Right atrium auricular region (tissue), 2 donors: ENCODE results near the gene ZFYVE28. TPM values are rescaled to one million over a fixed set of nuclear protein-coding genes. Genes with fewer than 3 reads are reported as not detected.

Experiments
- DNase-seq: peaks from one replicate; pipeline ENCODE4 v3.0.0-alpha.2; 2019; ENCODE audit warnings: low spot score
- H3K27ac ChIP-seq, 2 donors: fragments of 200-600 bp; sonication (generic); 1 replicate in 1 of 2; 2 replicates in 1 of 2; pipeline ENCODE4 v1.5.1; 2016 to 2019
- H3K27me3 ChIP-seq, 2 donors: fragments of 200-600 bp; sonication (generic); one replicate each; pipeline versions ENCODE4 v1.5.1 to v1.6.0; 2017 to 2019
- H3K36me3 ChIP-seq: fragments of 200-600 bp; sonication (generic); one replicate; pipeline ENCODE4 v1.5.1; 2016
- H3K4me1 ChIP-seq, 2 donors: fragments of 200-600 bp; sonication (generic); one replicate each; pipeline versions ENCODE4 v1.5.1 to v1.6.0; 2017 to 2019
- H3K4me3 ChIP-seq, 2 donors: fragments of 200-600 bp; sonication (generic); 1 replicate in 1 of 2; 2 replicates in 1 of 2; pipeline ENCODE4 v1.5.1; 2017 to 2019; ENCODE audit warnings: mild to moderate bottlenecking in 1 of 2, moderate library complexity in 1 of 2
- H3K9me3 ChIP-seq, 2 donors: fragments of 200-600 bp; sonication (generic); one replicate each; pipeline ENCODE4 v1.5.1; 2019
- CTCF ChIP-seq, 2 donors: fragments of 200-600 bp; sonication (generic); IDR thresholded peaks; one replicate each; pipeline ENCODE4 v1.5.1; 2019; ENCODE audit warnings: antibody characterized with exemption in 2 of 2
- total RNA-seq, 2 donors: library from RNA; depleted of rRNA; stranded (reverse); fragments of >200 nt; gene quantifications; one replicate each; pipeline ENCODE4 v1.1.0, GENCODE V29; 2016

Gene ZFYVE28
- total RNA-seq, 2 donors from 2014 or later, result 3.4 to 6.0 TPM

GRCh38 chr4:2395584-2395983 is 22.9 kb downstream of the ZFYVE28 start:
- DNase-seq, result no peak
- H3K9me3 ChIP-seq, result no peaks in the 10 kb centered on the region
- H3K4me1 ChIP-seq, result peaks cover 0 to 10% of the 10 kb centered on the region in 2 donors
- H3K4me3 ChIP-seq, result no peak overlapping the region
- no peaks in the 10 kb centered on the region for H3K27me3 ChIP-seq
- no peak overlapping the region for H3K27ac ChIP-seq
- no peak for TF ChIP-seq CTCF (IDR thresholded peaks at IDR 0.05)
- H3K36me3 ChIP-seq, result no peaks in the 10 kb centered on the region

- no peaks in the 10 kb centered on the region for H3K27me3 ChIP-seq
- no peaks in the 10 kb centered on the region for H3K9me3 ChIP-seq
- no peak for DNase-seq
- H3K36me3 ChIP-seq, result no peaks in the 10 kb centered on the region
- H3K27ac ChIP-seq, result no peak overlapping the region
- H3K4me1 ChIP-seq, result peaks cover 0 to 10% of the 10 kb centered on the region in 2 donors
- H3K4me3 ChIP-seq, result no peak overlapping the region
- no peak for TF ChIP-seq CTCF (IDR thresholded peaks at IDR 0.05)
Measured at GRCh38 chr4:2395038-2395437, 23.4 kb downstream of the ZFYVE28 start.

- no peak overlapping the region for H3K4me3 ChIP-seq
- peaks cover 0 to 10% of the 10 kb centered on the region in 2 donors for H3K4me1 ChIP-seq
- H3K36me3 ChIP-seq, result no peaks in the 10 kb centered on the region
- no peak for TF ChIP-seq CTCF (IDR thresholded peaks at IDR 0.05)
- no peaks in the 10 kb centered on the region for H3K27me3 ChIP-seq
- H3K9me3 ChIP-seq, result no peaks in the 10 kb centered on the region
- H3K27ac ChIP-seq, result no peak overlapping the region
- no peak for DNase-seq
Measured at GRCh38 chr4:2394528-2394927, 23.9 kb downstream of the ZFYVE28 start.

GRCh38 chr4:2393353-2394270 is 24.8 kb downstream of the ZFYVE28 start:
- Histone ChIP-seq H3K4me3 (no peak overlapping the region), H3K9me3 (no peaks in the 10 kb centered on the region), H3K4me1 (peaks cover 0 to 10% of the 10 kb centered on the region in 2 donors), H3K36me3 (no peaks in the 10 kb centered on the region), H3K27ac (no peak overlapping the region), H3K27me3 (no peaks in the 10 kb centered on the region)
- no peak for DNase-seq
- no peak for TF ChIP-seq CTCF (IDR thresholded peaks at IDR 0.05)

- Histone ChIP-seq H3K9me3 (no peaks in the 10 kb centered on the region), H3K4me3 (no peak overlapping the region), H3K4me1 (peaks cover 0 to 10% of the 10 kb centered on the region in 2 donors), H3K27me3 (no peaks in the 10 kb centered on the region), H3K36me3 (no peaks in the 10 kb centered on the region), H3K27ac (no peak overlapping the region)
- no peak for DNase-seq
- no peak for TF ChIP-seq CTCF (IDR thresholded peaks at IDR 0.05)
Measured at GRCh38 chr4:2390784-2391421, 27.5 kb downstream of the ZFYVE28 start.
